ENCODE measurements around the gene SYCP2L.
A peak's percentile ranks its signal among the peaks of the same experiment; 100 is the strongest.
"Not testable (repeated sequence)": the region's sequence is repeated elsewhere in the genome, so short reads cannot be mapped to it uniquely, and the experiment has no call there.

Gene SYCP2L

DNA sequence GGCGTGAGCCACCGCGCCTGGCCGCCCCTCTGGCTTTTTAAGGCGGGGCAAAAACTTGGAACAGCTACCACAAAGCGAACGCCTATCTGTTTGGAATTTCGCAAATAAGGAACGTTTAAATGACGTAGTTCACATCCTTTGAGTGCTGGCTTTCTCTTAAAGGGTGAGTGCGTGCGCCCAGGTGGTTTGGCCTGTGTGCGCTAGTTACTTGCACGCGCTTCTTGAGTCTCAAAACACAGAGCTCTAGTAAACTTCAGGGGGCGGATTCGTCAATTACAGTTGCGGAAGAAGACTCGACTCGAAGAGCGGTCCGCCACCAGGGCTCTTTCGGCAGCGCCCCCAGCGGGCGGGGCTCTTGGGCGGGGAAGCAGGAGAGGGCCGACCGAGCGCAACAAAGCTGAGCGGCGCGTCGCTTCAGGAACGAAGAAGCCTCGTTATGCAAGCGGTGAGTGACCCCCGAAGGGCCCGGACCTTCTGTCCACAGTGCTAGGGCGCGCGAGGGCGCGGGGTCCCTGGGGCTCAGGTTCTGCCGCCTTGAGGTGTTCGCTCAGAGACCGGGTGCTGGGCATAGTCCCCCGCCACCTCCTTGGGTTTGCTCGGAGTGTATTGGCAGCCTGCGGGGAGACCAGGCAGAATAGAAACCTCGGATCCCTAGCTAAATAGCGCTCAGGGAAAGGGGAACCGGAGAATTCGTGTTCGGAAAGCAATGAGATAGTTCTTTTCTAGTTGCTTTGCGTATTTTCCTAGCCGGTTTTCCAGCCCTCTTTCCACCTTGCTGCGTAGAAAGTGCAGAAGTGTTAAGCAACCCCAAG lies at the start of gene SYCP2L:
Gene SYCP2L (plus strand): TSS at position 362 of the 812 bp plus-strand sequence. CDS start 75 bp downstream, at position 437.
- peak; percentile 25 for DNase-seq

DNA sequence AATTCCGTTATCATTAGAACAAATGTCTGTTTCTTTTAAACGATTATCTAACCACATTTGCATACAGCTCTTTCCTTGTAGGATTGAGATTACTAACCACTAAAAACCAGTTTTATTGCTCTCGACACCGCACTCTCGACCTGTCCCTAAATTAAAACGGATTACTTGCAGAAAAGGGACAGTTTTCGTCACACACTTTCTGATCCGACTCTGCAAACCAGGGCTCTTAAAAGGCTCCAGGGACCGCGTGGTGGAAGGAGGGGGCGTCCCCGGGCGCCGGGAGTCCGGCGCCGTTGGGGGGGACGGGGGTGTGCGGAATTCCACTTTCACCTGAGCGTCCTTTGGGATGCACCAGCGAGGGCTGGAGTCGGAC lies 49.2 kb upstream of the SYCP2L start:
- DNase-seq: no peak

DNA sequence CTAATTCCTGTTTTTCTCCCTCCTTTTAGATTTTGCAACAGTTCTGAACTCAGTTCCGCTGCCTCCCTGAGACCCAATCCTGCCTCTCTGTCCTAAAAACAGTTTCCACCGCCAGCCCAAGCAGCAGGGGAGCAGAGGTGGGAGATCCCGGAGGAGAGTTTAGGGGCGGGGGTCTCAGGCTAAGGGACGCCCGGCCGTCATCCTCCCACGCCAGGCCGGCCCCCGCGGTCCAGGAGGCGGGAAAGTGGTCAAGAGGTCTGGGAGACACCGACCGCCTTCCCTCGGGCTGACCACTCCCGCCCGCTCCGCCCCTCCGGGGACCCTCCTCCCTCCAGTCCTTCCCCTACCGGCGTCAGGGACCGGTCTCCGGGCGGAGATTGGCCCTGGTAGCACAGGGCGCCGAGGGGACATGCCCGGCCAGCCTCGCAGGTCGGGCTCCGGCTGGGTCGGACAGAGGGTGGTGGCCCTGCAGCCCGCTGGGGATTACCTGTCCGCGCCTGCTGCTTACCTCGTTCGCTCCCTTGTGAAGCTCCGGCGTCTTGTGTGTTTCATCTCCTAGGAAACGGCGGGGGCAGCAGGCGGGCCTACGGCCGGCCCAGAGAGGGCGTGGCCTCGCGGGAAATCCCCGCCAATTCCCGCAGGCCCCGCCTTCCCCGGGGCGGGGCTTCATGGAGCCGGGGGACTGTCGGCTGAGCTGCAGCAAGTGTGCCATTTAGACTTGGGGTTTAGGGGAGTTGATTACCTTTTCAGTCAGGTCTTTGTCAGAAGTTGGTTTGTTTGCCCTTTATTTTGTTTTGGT lies 48.7 kb upstream of the SYCP2L start, which contains the start of gene MAK:
Gene MAK (minus strand): TSS at position 545 of the 799 bp plus-strand sequence. CDS start 7,891 bp downstream, outside the sequence.
- DNase-seq: peak; percentile 15

DNA sequence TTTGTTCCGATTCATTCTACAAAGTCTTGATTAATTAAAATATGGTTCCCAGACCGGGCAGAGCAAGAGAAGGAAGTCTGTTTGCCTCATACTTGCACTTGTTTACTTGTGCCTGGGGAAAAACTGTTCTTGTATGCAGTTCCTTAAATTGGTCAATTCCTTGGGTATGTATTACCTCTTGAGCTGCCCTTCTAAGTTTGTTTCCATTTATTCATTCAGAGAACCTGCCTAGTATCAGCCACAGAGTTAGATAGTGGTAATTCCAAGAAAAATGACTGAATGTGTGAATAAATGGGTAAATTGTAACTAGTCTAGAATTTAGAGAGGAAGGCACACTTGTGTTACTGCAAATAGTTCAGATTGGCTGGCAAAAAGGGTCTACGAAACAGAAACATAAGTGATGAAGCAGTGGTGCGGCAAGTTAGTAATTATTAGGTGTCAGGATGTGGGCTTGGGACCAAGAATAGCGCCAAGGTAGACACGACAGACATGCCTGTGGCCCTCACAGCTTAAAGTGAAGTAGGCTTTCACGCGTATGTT lies 48.0 kb upstream of the SYCP2L start:
- DNase-seq: no peak

DNA sequence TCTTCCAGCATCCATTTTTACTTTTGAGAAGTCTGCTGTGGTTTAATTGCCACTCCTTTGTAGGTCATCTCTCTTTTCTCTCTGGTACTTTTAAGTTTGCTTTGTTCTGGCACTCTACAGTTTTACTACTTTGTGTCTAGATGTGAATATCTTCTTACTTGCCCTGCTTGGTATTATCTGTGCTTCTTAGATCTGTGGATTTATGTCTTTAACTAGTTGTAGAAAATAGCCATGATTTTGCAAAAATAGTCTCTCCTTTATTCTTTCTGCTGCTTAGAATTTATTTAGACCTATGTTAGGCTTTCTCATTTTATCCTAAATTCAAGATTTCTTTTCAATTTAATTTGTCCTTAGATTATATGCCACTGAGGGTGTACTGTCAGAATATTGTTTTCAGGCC lies 43.3 kb upstream of the SYCP2L start:
- no peak for DNase-seq

DNA sequence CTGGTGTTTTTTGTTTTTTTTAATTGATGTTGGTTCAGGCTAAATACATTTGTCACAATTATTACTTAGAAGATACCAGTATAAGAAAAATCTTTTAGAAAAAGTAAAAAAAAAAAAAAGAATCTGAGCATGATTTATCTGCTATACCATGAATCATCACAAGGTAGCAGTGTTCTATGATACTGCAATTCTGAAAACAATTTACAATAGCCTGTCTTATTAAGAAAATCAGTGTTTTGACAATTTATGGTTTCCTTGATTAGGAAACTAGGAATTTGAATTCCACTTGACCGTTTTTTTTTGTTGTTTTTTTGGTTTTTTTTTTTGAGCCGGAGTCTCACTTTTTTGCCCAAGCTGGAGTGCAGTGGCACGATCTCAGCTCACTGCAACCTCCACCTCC lies 39.2 kb upstream of the SYCP2L start:
- DNase-seq: no peak

DNA sequence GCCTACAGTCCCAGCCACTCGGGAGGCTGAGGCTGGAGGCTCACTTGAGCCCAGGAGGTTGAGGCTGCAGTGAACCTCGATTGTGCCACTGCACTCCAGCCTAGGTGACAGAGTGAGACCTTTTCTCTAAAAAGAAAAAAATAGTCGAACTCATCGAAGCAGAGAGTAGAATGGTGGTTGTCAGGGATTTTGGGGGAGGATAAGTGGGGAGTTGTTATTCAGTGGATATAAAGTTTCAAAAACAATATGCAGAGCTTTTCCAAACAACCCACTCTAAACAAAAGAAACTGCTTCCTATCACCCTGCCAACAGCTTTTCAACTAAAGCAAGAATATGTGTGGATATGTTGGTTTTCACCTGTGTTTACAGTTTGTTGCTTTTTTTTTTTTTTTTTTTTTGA lies 37.0 kb upstream of the SYCP2L start:
- no peak for DNase-seq

DNA sequence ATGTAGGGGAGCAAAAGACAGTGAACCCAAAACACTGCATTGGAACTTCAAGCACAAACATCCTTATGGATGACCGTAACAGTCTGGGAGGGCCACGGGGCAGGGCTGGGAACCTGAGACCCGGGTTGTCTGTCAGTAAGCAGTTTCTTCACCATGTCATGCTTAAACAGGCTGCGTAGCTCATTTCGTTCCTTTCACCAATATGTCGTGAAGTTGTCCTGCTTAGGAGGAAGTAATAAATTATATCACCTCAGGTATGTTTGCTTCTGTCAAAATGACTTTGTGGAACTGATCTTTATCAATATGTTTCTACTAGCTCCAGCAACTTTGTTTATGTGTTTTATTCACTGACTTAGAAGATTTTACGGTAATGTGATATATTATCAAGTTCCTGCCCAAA lies 36.1 kb upstream of the SYCP2L start:
- no peak for DNase-seq

DNA sequence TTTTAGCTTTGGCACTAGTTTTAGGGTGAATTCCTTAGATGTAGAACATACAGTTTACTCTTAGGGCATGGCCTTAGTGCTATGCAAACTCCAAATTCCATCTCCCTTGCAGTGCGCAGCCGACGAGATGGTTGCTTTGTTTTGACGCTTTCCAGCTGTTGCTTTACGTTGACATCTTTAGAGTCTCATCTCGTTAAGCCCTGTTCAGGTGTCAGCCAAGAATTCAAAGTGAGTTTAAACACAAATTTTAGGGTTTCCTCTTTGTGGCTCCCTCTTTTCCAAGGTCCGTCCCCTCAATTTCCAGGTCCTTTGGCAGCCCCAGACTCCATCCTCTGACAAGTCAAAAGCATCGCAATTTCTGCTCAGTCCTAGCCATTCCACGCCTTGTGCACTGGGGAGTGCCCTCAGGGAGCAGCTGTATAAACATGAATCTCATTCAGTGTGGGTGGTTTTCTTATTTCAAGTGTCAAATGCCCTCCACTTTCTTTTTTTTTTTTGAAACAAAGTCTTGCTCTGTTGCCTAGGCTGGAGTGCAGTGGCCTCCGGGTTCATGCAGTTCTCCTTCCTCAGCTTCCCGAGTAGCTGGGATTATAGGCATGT lies 34.4 kb upstream of the SYCP2L start:
- DNase-seq: no peak

DNA sequence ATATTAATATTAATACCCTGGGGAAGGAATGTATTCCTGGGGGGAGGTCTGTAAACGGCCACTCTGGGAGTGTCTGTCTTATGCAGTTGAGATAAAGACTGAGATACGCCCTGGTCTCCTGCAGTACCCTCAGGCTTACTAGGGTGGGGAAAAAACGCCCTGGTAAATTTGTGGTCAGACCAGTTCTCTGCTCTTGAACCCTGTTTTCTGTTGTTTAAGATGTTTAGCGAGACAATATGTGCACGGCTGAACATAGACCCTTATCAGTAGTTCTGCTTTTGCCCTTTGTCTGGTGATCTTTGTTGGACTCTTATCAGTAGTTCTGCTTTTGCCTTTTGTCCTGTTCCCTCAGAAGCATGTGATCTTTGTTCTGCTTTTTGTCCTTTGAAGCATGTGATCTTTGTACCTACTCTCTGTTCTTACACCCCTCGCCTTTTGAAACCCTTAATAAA lies 33.0 kb upstream of the SYCP2L start:
- peak; percentile 21 for DNase-seq

DNA sequence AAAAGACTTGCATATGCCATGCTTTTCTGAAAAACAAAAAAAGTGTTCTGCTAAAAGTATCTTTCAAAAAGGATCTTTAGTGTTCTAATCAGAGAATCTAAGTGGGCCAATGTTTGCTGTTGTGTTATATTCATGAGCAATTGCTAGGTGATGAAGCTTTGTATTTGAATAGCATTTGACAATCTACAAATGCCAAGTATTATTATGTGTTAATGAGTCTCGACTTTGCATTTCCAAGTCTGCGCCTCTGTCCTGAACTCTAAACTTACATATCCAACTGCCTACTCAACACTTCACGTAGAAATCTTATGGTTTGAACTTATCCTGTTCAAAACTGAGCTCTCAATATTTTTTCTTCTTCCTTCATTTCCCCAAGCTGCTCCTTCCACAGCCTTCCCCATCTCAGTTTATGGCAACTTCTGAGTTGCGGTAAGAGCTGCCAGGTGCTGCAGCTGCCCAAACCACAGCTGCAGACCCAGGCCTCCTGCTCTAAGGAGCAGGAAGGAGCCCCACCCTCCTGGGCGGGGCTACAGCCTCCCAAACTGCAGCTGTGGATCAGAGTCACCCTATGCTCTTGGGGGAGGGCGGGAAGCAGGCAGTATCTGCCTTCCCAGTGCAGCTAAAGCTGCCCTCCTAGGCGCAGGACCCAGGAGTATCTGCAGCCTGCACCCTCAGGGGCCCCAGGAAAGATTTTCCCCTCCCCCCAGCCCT lies 31.8 kb upstream of the SYCP2L start:
- no peak for DNase-seq

DNA sequence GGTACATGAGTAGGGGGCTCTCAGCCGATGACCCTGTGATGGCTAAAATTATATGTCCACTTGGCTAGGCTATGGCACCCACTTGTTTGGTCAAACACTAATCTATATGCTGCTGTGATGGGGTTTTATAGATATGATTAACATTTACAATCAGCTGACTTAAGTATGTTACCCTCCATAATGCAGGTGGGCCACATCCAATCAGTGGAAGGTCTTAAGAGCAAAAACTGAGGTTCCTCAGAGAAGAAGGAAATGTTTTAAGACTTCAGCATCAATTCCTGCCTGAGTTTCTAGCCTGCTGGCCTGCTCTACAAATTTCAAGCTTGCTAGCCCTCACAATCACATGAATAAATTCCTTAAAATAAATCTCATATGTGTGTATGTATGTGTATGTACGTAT lies 29.6 kb upstream of the SYCP2L start:
- no peak for DNase-seq

DNA sequence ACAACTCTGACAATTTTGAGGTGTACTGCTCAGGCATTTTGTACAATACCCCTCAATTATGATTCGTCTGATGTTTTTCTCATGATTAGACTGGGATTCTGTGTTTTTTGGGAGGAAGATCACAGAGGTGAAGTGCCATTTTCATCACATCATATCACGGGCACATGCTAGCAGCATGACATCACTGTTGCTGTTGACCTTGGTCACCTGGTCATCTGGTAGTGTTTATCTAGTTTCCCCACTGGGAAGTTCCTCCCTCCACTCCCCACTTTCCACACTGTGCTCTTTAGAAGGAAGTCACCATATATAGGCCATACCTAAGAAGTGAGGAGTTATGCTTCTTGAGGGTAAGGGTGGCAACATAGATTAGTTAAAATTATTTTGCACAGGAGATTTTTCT lies 25.8 kb upstream of the SYCP2L start:
- no peak for DNase-seq

DNA sequence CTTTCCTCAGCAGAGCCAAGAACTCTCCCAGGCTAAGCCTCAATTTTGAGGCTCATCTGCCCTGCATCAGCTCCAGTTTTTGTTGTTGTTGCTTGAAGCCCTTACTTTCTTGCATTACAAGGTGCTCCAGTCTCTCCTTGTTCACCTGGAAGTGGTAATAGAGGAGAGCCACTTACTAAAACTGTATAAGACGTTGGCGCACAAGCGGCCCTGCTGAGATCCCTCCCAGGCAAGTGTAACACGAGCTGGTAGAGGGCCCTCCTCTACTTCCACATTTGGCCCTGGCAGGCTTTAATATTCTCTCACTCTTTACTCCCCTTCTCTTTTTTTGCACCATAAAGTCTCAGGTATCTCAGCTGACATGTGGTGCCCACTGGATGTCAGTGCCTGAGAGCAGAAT lies 24.5 kb upstream of the SYCP2L start:
- DNase-seq: no peak

DNA sequence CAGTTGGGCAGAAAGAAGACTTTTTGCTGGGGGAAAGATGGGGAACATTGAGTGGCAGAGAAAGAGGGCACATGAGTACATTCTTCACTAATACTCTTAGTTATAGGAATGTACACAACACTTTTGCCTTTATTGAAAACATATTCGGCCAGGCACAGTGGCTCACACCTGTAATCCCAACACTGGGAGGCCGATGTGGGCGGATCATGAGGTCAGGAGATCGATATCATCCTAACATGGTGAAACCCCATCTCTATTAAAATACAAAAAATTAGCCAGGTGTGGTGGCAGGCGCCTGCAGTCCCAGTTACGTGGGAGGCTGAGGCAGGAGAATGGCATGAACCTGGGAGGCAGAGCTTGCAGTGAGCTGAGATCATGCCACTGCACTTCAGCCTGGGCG lies 23.8 kb upstream of the SYCP2L start:
- DNase-seq: not testable (repeated sequence)

DNA sequence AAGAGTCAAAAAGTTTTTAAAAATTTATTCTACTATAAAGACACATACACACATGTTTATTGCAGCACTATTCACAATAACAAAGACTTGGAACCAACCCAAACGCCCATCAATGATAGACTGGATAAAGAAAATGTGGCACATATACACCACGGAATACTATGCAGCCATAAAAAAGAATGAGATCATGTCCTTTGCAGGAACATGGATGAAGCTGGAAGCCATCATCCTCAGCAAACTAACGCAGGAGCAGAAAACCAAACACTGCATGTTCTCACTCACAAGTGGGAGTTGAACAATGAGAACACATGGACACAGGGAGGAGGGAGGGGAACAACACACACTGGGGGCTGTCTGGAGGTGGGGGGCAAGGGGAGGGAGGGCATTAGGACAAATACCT lies 20.1 kb upstream of the SYCP2L start:
- not testable (repeated sequence) for DNase-seq

DNA sequence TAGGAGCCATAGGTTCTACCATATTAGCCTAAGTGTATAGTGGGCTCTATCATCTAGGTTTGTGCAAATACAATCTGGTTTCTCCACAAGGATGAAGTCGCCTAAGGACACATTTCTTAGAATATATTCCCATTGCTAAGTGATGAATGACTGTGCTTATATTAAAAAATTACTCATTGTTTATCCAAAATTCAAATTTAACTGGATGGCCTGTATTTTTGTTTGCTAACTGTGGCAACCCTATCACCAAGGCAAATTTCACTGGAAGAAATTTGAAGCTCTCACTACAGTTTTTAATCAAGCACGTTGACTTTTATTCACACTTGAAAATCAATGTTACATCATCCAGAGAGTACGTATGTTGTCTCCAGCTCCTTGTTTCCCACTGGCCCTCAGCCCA lies 18.9 kb upstream of the SYCP2L start:
- DNase-seq: no peak

DNA sequence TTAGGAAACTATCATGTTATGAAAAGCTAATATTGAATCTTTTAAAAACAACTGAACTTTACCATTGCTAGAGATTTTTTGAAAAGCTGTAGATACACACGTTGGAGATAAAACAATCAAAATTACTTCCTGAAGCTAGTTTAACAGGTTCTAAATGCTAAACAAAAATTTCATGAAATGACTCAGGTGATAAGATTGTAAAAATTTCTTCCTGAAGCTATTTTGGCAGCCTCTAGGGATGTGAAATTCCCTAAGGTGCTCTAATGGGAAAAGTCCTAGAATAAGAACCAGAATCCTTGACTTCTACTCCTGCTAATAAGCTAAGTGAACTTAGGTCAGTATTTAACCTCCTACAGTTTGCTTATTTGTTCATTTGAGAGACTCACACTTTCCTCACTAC lies 13.5 kb upstream of the SYCP2L start:
- DNase-seq: no peak

DNA sequence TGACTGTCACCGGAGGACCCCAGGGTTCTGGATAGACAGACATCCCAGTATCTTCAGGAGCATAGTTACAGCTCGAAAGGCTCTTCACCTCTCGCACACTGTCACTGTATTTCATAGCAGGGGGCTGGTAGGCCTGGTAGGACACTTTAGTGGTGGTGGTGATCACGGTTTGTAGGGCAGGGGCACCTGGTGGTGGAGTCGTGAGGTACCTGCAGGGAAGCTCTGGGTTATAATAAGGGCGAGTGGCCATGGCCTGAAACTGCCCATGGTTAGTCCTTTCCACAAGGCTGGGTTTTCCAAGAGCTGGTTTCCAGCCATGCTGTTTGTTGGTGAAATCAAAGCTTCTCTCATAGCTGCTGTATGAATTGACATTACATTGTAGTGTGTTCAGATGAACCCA lies 12.6 kb upstream of the SYCP2L start:
- no peak for DNase-seq

DNA sequence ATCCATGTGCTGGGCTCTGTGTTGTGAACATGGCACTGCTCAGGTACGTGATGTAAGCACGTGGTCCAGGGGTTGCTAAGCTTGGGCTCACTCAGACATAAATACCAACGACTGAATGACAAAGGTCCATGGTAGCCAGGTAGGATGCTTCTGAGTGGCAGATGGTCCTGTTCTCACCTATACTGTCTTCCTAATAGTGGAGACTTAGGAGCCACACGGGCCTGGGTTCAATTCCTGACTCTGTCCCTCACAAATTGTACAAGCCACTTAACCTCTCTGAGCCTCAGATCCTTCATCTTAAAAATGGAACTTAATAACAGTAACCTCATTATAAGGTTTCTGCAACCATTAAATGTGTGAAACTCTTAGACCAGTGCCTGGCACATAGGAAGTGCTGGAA lies 11.8 kb upstream of the SYCP2L start:
- DNase-seq: no peak

DNA sequence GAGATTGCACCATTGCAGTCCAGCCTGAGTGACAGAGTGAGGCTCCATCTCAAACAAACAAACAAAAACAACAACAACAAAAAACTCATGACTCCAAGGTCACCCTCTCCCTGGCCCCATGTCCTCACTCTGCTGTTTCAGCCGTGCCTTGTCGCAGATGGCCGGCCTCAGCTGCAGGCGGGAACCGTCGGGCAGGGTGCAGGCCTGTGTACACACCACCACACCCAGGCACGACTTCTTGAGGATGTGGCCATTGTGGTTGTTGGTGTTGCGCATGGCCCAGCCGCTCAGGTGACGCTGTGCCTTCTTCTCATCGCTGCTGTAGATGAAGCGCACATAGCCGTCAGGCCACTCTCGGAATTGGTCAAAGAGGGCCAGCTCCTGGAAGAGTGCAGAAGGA lies 9.8 kb upstream of the SYCP2L start:
- DNase-seq: no peak

DNA sequence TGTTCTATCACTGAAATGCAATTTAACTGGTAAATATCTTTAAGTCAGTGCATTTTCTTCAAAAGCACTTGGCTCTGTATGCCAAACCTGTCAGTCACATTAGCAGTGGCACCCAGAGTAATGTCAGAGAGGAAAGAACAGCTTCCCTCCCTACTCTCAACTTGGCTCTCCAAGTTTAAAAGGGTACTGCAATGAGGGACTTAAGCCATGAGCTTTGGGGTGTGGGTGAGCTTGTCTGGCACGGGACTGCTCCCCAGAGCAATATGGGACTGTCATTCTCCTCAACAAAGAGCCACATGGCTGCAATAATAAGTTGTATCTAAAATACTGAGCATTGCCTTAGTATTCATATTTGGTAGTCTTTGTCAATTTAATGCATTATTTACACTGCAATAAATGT lies 9.0 kb upstream of the SYCP2L start:
- DNase-seq: no peak

DNA sequence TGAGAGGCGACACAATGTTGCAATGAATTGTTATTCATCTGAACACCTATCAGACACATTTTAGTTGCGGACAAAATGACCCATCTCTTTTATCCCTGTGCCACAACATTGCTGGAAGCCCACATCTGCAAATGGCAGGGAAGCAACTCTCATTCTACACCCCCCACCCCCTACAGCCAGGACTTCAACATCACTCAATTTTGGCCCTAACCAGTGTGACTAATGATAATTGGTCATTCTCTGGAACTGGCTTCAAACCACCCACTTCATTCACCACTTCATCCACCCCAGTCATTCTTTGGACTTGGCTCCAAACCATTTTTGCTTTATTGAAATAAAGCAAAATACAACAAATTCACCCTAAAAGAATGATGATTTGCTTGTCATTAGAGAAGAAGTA lies 6.5 kb upstream of the SYCP2L start:
- DNase-seq: no peak
